ENCODE data around the gene FRMD4A. TPM values are rescaled to one million over a fixed set of nuclear protein-coding genes. Genes with fewer than 3 reads are reported as not detected.

The FRMD4A gene
- total RNA-seq, 1 donor from 2014 or later = 236 TPM

GRCh38 chr10:14008740-14009080 is 322.0 kb downstream of the FRMD4A start:
- Mint-ChIP-seq H3K4me3 (ENCODE audit: unreplicated experiment) (peak overlapping the region; percentile 94), H3K4me1 (ENCODE audit: unreplicated experiment) (peaks cover 83% of the 10 kb centered on the region), H3K27me3 (ENCODE audit: unreplicated experiment) (no peaks in the 10 kb centered on the region), H3K9me3 (ENCODE audit: unreplicated experiment) (no peaks in the 10 kb centered on the region), H3K36me3 (ENCODE audit: unreplicated experiment) (peaks cover 13% of the 10 kb centered on the region), H3K27ac (ENCODE audit: unreplicated experiment) (peak overlapping the region; percentile 97)
- DNase-seq (ENCODE audit: extremely low spot score, unreplicated experiment) = no peak
- TF ChIP-seq CTCF (IDR thresholded peaks at IDR 0.05) = no peak

GRCh38 chr10:14004536-14004935 is 326.2 kb downstream of the FRMD4A start:
- Mint-ChIP-seq H3K27ac (ENCODE audit: unreplicated experiment) (peak overlapping the region; percentile 60), H3K36me3 (ENCODE audit: unreplicated experiment) (peaks cover 30% of the 10 kb centered on the region), H3K4me3 (ENCODE audit: unreplicated experiment) (peak overlapping the region; percentile 94), H3K9me3 (ENCODE audit: unreplicated experiment) (no peaks in the 10 kb centered on the region), H3K27me3 (ENCODE audit: unreplicated experiment) (no peaks in the 10 kb centered on the region), H3K4me1 (ENCODE audit: unreplicated experiment) (peaks cover 75% of the 10 kb centered on the region)
- TF ChIP-seq CTCF (IDR thresholded peaks at IDR 0.05) = no peak
- DNase-seq (ENCODE audit: extremely low spot score, unreplicated experiment) = no peak

- Mint-ChIP-seq H3K4me1 (ENCODE audit: unreplicated experiment) (peaks cover 71% of the 10 kb centered on the region), H3K27ac (ENCODE audit: unreplicated experiment) (peak overlapping the region; percentile 24), H3K27me3 (ENCODE audit: unreplicated experiment) (no peaks in the 10 kb centered on the region)
Measured at GRCh38 chr10:14003517-14004184, 327.1 kb downstream of the FRMD4A start.

GRCh38 chr10:14001298-14002040 is 329.3 kb downstream of the FRMD4A start:
- H3K27me3 Mint-ChIP-seq (ENCODE audit: unreplicated experiment) = no peaks in the 10 kb centered on the region
- H3K4me1 Mint-ChIP-seq (ENCODE audit: unreplicated experiment) = peaks cover 82% of the 10 kb centered on the region
- no peak overlapping the region for H3K4me3 Mint-ChIP-seq (ENCODE audit: unreplicated experiment)
- H3K27ac Mint-ChIP-seq (ENCODE audit: unreplicated experiment) = no peak overlapping the region
- H3K9me3 Mint-ChIP-seq (ENCODE audit: unreplicated experiment) = no peaks in the 10 kb centered on the region
- H3K36me3 Mint-ChIP-seq (ENCODE audit: unreplicated experiment) = peaks cover 44% of the 10 kb centered on the region
- TF ChIP-seq CTCF (IDR thresholded peaks at IDR 0.05) = no peak
- no peak for DNase-seq (ENCODE audit: extremely low spot score, unreplicated experiment)

More at GRCh38 chr10:14003517-14004184, 327.1 kb downstream of the FRMD4A start:
- no peak for DNase-seq (ENCODE audit: extremely low spot score, unreplicated experiment)
- no peak for TF ChIP-seq CTCF (IDR thresholded peaks at IDR 0.05)
- peak overlapping the region; percentile 46 for H3K4me3 Mint-ChIP-seq (ENCODE audit: unreplicated experiment)
- no peaks in the 10 kb centered on the region for H3K9me3 Mint-ChIP-seq (ENCODE audit: unreplicated experiment)
- peaks cover 35% of the 10 kb centered on the region for H3K36me3 Mint-ChIP-seq (ENCODE audit: unreplicated experiment)

GRCh38 chr10:13998163-13998835 is 332.4 kb downstream of the FRMD4A start:
- Mint-ChIP-seq H3K4me3 (ENCODE audit: unreplicated experiment) (no peak overlapping the region), H3K9me3 (ENCODE audit: unreplicated experiment) (no peaks in the 10 kb centered on the region), H3K36me3 (ENCODE audit: unreplicated experiment) (peaks cover 49% of the 10 kb centered on the region), H3K27ac (ENCODE audit: unreplicated experiment) (peak overlapping the region; percentile 6), H3K4me1 (ENCODE audit: unreplicated experiment) (peaks cover 70% of the 10 kb centered on the region), H3K27me3 (ENCODE audit: unreplicated experiment) (no peaks in the 10 kb centered on the region)
- no peak for DNase-seq (ENCODE audit: extremely low spot score, unreplicated experiment)
- TF ChIP-seq CTCF (IDR thresholded peaks at IDR 0.05) = no peak

Data from osteocyte (in vitro differentiated cells).